HL-60 (cell line): ENCODE results near the gene ST6GALNAC2.
A peak's percentile ranks its signal among the peaks of the same experiment; 100 is the strongest.

Experiments used
- DNase-seq, 2 experiments: peaks; one replicate each; pipeline ENCODE4 v3.0.0-alpha.2; 2010 to 2020; ENCODE audit warnings: low read depth in 1 of 2, low spot score in 1 of 2
- H3K27ac ChIP-seq: fragments of 250-450 bp; sonication (Bioruptor Pico); replicated peaks from 2 replicates; pipeline ENCODE4 v1.5.1; 2020; ENCODE audit warnings: mild to moderate bottlenecking, moderate library complexity
- H3K27me3 ChIP-seq: fragments of 250-450 bp; sonication (Bioruptor Pico); 2 replicates; pipeline ENCODE4 v1.5.1; 2021; ENCODE audit warnings: mild to moderate bottlenecking, moderate library complexity; ENCODE audit not compliant: insufficient read depth, poor library complexity, severe bottlenecking
- H3K4me3 ChIP-seq: replicated peaks from 2 replicates; pipeline ENCODE4 v1.5.1; 2011; ENCODE audit warnings: mild to moderate bottlenecking, control low read depth, low read length; ENCODE audit not compliant: insufficient read depth
- CTCF ChIP-seq: IDR thresholded peaks from one replicate; pipeline ENCODE4 v1.5.1; 2011; ENCODE audit warnings: low read length, control low read depth, inconsistent platforms; ENCODE audit not compliant: insufficient read depth
- GABPA ChIP-seq: IDR thresholded peaks from 2 replicates; pipeline ENCODE4 v1.6.1; 2012; ENCODE audit warnings: low read depth
- POLR2AphosphoS5 ChIP-seq: IDR thresholded peaks from 2 replicates; pipeline ENCODE4 v1.6.1; 2012; ENCODE audit warnings: low read depth
- REST ChIP-seq: IDR thresholded peaks from 2 replicates; pipeline ENCODE4 v1.6.1; 2012; ENCODE audit warnings: low read depth; ENCODE audit not compliant: insufficient replicate concordance
- SPI1 ChIP-seq: IDR thresholded peaks from 2 replicates; pipeline ENCODE4 v1.6.1; 2012; ENCODE audit warnings: low read depth, mild to moderate bottlenecking, borderline replicate concordance

ST6GALNAC2 gene

GRCh38 chr17:76540381-76541300 lies 45.0 kb downstream of the ST6GALNAC2 start:
- DNase-seq: peak in 1 of 2 experiments; percentile 19
- Histone ChIP-seq H3K27ac (no peak overlapping the region), H3K4me3 (no peak overlapping the region), H3K27me3 (peaks cover 25% of the 10 kb centered on the region)
- no peak for TF ChIP-seq CTCF
- no peak for TF ChIP-seq SPI1
- TF ChIP-seq POLR2AphosphoS5: no peak
- TF ChIP-seq REST: no peak
- TF ChIP-seq GABPA: no peak

- no peak for DNase-seq
- no peak for TF ChIP-seq CTCF
- no peak for TF ChIP-seq GABPA
- TF ChIP-seq SPI1: no peak
- TF ChIP-seq POLR2AphosphoS5: no peak
- TF ChIP-seq REST: no peak
- Histone ChIP-seq H3K27ac (no peak within 1 kb of the TSS), H3K4me3 (no peak within 1 kb of the TSS), H3K27me3 (peaks cover 25% of the 10 kb centered on the region)
Observed at GRCh38 chr17:76539631-76540271, 45.9 kb downstream of the ST6GALNAC2 start, which contains the start of gene PRCD. Gene PRCD (plus strand): TSS chr17:76540044. CDS start chr17:76540142, 98 bp downstream.

GRCh38 chr17:76538941-76539570 lies 46.6 kb downstream of the ST6GALNAC2 start:
- H3K27ac ChIP-seq: no peak overlapping the region
- no peak for TF ChIP-seq POLR2AphosphoS5
- no peak for TF ChIP-seq SPI1
- TF ChIP-seq REST: no peak
- TF ChIP-seq GABPA: no peak
- TF ChIP-seq CTCF: no peak
- no peak overlapping the region for H3K4me3 ChIP-seq
- peaks cover 22% of the 10 kb centered on the region for H3K27me3 ChIP-seq
- DNase-seq: no peak
